Activated CD8-positive, alpha-beta memory T cell treated with anti-CD3 and anti-CD28 coated beads for 24 hours (primary cell): ENCODE data around the gene AUTS2.

Experiments used
- DNase-seq: peaks from one replicate; pipeline ENCODE4 v3.0.0-alpha.2; 2020

The AUTS2 gene

DNA sequence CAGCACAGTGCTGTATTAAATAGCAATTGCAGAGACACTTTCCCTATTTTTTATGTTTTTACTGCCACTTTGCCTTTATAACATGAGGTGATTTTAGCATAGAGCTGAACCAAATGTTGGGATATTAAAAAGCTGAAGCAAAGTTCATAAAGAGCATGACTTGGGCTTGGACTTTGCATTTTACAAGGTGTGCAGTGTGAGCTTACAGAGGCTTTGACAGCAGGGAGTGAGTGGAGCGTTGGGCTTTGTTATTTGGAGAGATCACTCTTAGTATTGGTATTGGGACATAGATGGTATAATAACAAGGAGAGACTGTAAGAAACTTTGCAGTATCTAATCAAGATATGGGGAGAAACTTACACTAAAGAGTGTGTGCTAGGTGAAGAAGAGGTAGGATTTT is 449.1 kb downstream of the AUTS2 start:
- DNase-seq: no peak

- DNase-seq: no peak
Observed at GRCh38 chr7:70047891-70048448, 449.7 kb downstream of the AUTS2 start.

GRCh38 chr7:70051726-70052125 is 453.5 kb downstream of the AUTS2 start:
- no peak for DNase-seq

- DNase-seq: no peak
Observed at GRCh38 chr7:70052691-70053090, 454.4 kb downstream of the AUTS2 start.

DNA sequence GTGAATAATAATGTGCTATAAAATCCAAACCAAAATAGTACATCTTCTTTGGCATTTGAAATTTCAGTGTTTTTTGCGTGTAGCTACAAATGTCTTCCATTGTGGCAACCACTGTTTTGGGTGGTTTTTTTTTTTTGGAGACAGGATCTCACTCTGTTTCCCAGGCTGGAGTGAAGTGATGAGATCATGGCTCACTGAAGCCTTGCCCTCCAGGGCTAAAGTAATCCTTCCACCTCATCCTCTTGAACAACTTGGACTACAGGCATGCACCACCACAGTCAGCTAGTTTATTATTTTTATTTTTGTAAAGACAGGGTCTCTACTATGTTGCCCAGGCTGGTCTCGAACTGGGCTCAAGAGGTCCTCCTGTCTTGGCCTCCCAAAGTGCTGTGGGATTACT is 455.1 kb downstream of the AUTS2 start:
- no peak for DNase-seq

DNA sequence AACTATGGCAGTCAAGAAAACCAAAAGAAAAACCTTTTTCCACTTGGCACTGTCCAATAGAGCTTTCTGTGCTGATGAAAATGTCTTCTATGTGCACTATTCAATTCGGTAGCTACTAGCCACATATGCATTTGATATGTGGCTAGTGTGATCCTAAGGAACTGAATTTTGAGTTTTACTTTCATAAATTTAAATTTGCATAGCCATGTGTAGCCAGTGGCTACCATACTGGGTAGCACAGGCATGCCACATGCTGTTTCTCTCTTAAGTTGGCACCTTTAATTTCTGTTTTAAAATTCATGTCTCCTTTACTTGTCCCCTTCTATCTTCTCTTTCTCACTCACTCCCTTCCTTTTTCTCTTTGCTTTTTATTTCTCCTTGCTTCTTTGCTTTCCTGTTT is 455.7 kb downstream of the AUTS2 start:
- DNase-seq: no peak

- no peak for DNase-seq
Observed at GRCh38 chr7:70056363-70056762, 458.1 kb downstream of the AUTS2 start.

GRCh38 chr7:70060298-70061068 is 462.2 kb downstream of the AUTS2 start:
- DNase-seq: no peak

GRCh38 chr7:70063371-70063770 is 465.1 kb downstream of the AUTS2 start:
- DNase-seq: no peak

DNA sequence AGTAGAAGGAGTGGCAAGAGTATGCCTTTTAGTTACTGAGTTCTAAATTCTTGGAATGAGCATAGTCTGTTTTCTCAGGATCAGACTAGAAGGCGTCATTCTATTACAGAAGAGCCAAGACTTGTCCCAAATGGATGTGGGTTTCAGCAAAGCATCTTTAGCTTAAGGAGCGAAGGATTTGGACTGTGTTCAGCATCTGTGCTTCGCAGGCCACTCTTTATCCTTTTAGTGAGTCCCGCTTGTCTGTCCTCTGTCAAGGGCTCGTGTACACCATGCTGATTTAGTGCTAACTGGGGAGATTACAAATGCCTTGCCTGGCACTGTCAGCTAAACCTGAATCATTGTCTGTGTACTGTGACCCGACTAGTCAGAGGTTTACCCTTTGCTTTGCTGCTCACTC is 465.7 kb downstream of the AUTS2 start:
- no peak for DNase-seq

GRCh38 chr7:70066844-70067243 is 468.6 kb downstream of the AUTS2 start:
- no peak for DNase-seq

- no peak for DNase-seq
Observed at GRCh38 chr7:70068531-70068930, 470.3 kb downstream of the AUTS2 start.

GRCh38 chr7:70069977-70070376 is 471.7 kb downstream of the AUTS2 start:
- no peak for DNase-seq

- DNase-seq: no peak
Observed at GRCh38 chr7:70071766-70072165, 473.5 kb downstream of the AUTS2 start.

DNA sequence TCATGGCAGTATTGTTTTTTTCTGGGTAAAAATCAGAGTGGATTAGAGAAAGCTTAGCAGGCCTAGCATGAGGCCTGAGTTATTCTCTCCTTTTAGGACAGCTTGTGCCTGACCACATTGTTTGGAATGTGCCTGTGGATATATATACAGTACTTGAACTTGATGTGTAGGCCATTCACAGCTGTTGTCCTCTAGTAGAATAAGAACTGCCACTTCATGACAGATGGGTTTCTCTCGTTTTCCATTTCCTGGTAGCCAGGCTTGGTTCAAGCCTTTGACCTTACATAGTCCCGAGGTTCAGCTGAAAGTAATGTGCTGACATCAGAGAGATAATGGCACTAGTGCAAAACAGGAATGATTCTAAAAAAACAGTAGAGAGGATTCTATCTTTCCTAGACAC is 473.9 kb downstream of the AUTS2 start:
- DNase-seq: no peak

DNA sequence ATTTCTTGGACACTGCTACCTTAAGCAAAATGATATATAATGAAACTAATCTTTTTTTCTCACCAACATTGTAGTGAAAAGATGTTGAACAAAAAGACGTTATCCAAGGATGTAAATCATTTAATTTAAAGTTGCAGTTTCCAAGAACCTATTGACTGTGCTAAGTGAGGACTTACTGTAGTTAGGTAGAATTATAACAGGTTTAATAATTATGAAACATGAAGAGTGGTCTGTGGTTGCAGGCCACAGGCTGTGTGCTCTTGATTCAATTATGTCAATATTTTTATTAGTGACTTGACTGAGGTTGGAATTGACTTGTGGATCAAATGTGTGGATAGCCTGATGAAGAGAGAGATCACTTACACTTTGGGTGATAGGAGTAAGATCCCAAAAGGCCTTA is 478.1 kb downstream of the AUTS2 start:
- no peak for DNase-seq

DNA sequence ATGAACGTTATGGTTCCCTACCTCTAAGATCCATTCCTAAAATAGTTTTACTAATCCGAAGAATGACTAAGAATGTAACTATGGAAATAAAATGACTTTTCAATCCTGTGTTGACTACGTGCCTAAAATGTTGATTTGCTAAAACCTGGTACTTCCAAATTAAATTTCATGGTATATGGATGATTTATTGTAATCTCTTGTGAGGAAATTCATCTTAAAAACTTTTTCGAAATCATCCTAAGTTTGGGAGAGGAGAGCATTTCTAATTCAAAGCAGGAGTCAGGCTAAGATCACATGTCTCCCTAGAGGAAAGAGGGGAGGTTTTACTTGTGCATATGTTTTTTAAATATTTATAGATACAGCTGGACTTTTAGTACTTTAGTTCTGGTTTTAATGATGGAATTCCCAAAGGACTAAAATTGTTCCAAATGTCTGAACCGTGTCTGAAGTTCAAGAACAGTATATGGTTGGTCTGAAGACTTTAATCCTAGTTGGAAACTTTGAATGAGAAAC is 483.9 kb downstream of the AUTS2 start:
- no peak for DNase-seq

- no peak for DNase-seq
Observed at GRCh38 chr7:70091362-70091761, 493.1 kb downstream of the AUTS2 start.

DNA sequence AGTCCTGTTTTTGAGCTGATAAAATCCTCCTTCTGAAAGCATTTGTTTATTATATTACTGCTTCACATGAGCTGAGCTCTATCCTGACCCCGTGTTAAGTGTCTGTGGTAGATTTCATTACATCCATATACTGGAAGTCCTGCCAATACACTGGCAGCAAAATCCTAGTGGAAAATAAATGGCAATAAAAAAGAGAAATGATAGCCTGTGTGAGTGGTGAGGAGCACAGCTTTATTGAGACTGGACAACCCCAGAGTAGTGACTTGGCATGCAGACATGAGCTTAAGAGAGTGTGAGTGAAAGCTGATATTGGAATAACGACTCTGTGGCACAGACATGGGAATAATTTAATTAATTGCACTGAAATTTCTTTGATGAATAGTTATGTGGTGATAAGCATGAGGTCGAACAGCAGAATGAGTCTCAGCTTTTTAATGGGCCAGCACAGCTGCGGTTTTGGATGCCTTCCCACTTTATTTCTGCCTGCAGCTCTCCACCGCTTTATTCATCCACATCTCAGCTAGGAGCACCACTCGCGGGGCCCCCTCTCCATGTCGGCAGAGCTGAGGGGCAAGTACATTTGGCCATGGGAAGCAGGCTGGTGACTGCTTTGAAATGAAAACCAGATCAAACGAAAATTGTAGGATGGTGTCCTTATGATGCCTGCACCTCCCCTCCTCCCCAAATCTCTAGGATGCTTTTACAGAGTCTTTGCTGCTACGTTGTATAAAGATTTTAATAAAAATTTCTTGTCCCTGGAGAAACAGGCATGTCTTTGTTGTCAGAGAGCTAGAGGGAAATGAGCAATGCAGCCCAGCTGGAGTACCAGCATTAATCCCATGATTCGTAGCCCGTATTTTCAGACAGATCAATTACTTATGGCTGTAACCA is 494.3 kb downstream of the AUTS2 start:
- DNase-seq: no peak

GRCh38 chr7:70093205-70093904 is 495.1 kb downstream of the AUTS2 start:
- no peak for DNase-seq

- DNase-seq: no peak
Observed at GRCh38 chr7:70094831-70095230, 496.6 kb downstream of the AUTS2 start.

DNA sequence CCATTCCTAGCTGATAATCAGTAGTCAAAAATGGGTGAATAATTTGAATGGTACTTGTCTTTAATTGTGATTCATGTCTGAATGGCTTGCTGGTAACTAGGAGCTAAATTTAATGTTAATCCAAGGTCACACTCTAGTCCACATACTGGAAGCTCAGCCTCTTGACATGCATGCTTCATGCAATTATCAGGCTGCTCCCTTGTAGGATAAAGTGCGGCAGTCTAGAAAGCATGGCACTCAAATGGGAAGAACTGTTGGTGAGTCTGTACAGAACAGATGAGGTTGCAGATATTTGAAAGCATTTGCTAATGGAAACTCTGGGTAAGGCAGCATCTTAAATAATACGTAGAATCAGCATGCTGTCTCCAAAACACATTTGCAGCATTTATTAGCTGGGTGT is 499.4 kb downstream of the AUTS2 start:
- DNase-seq: no peak

- no peak for DNase-seq
Observed at GRCh38 chr7:70098133-70098561, 499.9 kb downstream of the AUTS2 start.
